HEK293 (cell line): ENCODE data around the gene NHS.

Experiments used
- CTCF ChIA-PET: fragments of 350-600 bp; formaldehyde crosslinking; extraction: SDS; loops from one replicate; lab custom pipeline; 2021; ENCODE audit warnings: antibody characterized with exemption; lab: Yijun Ruan, JAX
- POLR2A ChIA-PET: fragments of 300-600 bp; formaldehyde crosslinking; extraction: SDS; loops from one replicate; lab custom pipeline; 2020; ENCODE audit warnings: antibody characterized with exemption, inconsistent platforms; lab: Yijun Ruan, JAX
- H3K27ac ChIP-seq: fragments of 200-500 bp; sonication (Bioruptor generic); 2 replicates; pipeline ENCODE4 v1.5.1; 2014; ENCODE audit warnings: low read depth, low read length, control low read depth, inconsistent platforms; ENCODE audit errors: extremely low read depth
- H3K36me3 ChIP-seq, 2 experiments: fragments of 200-500 bp in 1 of 2; sonication (Bioruptor generic) in 1 of 2; 1 replicate in 1 of 2; 2 replicates in 1 of 2; pipeline ENCODE4 v1.5.1; 2014 to 2017; ENCODE audit warnings: inconsistent platforms in 2 of 2, low read length in 2 of 2; ENCODE audit not compliant: control insufficient read depth in 2 of 2, insufficient read depth in 1 of 2
- H3K4me1 ChIP-seq: fragments of 200-500 bp; sonication (Bioruptor generic); 2 replicates; pipeline ENCODE4 v1.5.1; 2014; ENCODE audit warnings: mild to moderate bottlenecking, low read length, inconsistent platforms; ENCODE audit not compliant: control insufficient read depth, insufficient read depth
- H3K4me3 ChIP-seq: 2 replicates; pipeline ENCODE4 v1.5.1; 2011; ENCODE audit warnings: low read depth, mild to moderate bottlenecking, control low read depth, low read length, moderate library complexity
- H3K9me3 ChIP-seq: fragments of 200-500 bp; sonication (Bioruptor generic); 2 replicates; pipeline ENCODE4 v1.5.1; 2014; ENCODE audit warnings: low read depth, low read length, inconsistent platforms; ENCODE audit not compliant: control insufficient read depth, insufficient read depth
- BCL11A ChIP-seq: fragments of 450-650 bp; formaldehyde crosslinking; IDR thresholded peaks from 2 replicates; pipeline ENCODE4 v1.5.1; 2016; ENCODE audit warnings: low read depth, missing biosample characterization, missing genetic modification characterization
- HIC1 ChIP-seq: fragments of 450-650 bp; formaldehyde crosslinking; IDR thresholded peaks from 2 replicates; pipeline ENCODE4 v1.5.1; 2016; ENCODE audit warnings: missing biosample characterization, missing genetic modification characterization
- IKZF3 ChIP-seq: fragments of 450-650 bp; IDR thresholded peaks from 2 replicates; pipeline ENCODE4 v1.5.0; 2018; ENCODE audit warnings: missing biosample characterization, mild to moderate bottlenecking, missing genetic modification characterization, moderate library complexity
- INSM2 ChIP-seq: fragments of 450-650 bp; formaldehyde crosslinking; IDR thresholded peaks from 2 replicates; pipeline ENCODE4 v1.5.1; 2016; ENCODE audit warnings: missing biosample characterization, missing genetic modification characterization
- KLF10 ChIP-seq: fragments of 450-650 bp; IDR thresholded peaks from 2 replicates; pipeline ENCODE4 v1.5.1; 2018; ENCODE audit warnings: missing biosample characterization, mild to moderate bottlenecking, missing genetic modification characterization
- MEIS1 ChIP-seq: sonication (generic); formaldehyde crosslinking; IDR thresholded peaks from 2 replicates; pipeline ENCODE4 v1.8.1; 2022; ENCODE audit warnings: missing genetic modification reagents, mild to moderate bottlenecking, borderline replicate concordance
- SALL2 ChIP-seq: fragments of 450-650 bp; formaldehyde crosslinking; IDR thresholded peaks from 2 replicates; pipeline ENCODE4 v1.5.0; 2017; ENCODE audit warnings: missing biosample characterization, mild to moderate bottlenecking, missing genetic modification characterization, borderline replicate concordance
- SCRT1 ChIP-seq: fragments of 450-650 bp; formaldehyde crosslinking; IDR thresholded peaks from 2 replicates; pipeline ENCODE4 v1.5.1; 2016; ENCODE audit warnings: missing biosample characterization, missing genetic modification characterization, borderline replicate concordance
- SETDB1 ChIP-seq: IDR thresholded peaks from one replicate; pipeline ENCODE4 v1.6.1; 2017; ENCODE audit warnings: mild to moderate bottlenecking, low read length, moderate library complexity, mixed read lengths; ENCODE audit not compliant: insufficient read length
- TRIM28 ChIP-seq: IDR thresholded peaks from 2 replicates; pipeline ENCODE4 v1.6.1; 2011; ENCODE audit warnings: low read length, control low read depth, borderline replicate concordance
- ZBTB20 ChIP-seq: fragments of 450-650 bp; formaldehyde crosslinking; IDR thresholded peaks from 2 replicates; pipeline ENCODE4 v1.5.1; 2016; ENCODE audit warnings: missing biosample characterization, missing genetic modification characterization
- ZNF133 ChIP-seq: fragments of 450-650 bp; formaldehyde crosslinking; IDR thresholded peaks from 2 replicates; pipeline ENCODE4 v1.5.1; 2016; ENCODE audit warnings: missing biosample characterization, missing genetic modification characterization
- ZNF155 ChIP-seq: fragments of 450-650 bp; formaldehyde crosslinking; IDR thresholded peaks from 2 replicates; pipeline ENCODE4 v1.5.1; 2016; ENCODE audit warnings: missing biosample characterization, missing genetic modification characterization
- ZNF174 ChIP-seq: fragments of 450-650 bp; formaldehyde crosslinking; IDR thresholded peaks from 2 replicates; pipeline ENCODE4 v1.5.0; 2017; ENCODE audit warnings: missing biosample characterization, mild to moderate bottlenecking, missing genetic modification characterization
- ZNF18 ChIP-seq: fragments of 450-650 bp; formaldehyde crosslinking; IDR thresholded peaks from 2 replicates; pipeline ENCODE4 v1.5.1; 2016; ENCODE audit warnings: missing biosample characterization, missing genetic modification characterization
- ZNF19 ChIP-seq: fragments of 450-650 bp; formaldehyde crosslinking; IDR thresholded peaks from 2 replicates; pipeline ENCODE4; 2016; ENCODE audit warnings: missing biosample characterization, missing genetic modification characterization, low read depth
- ZNF2 ChIP-seq: fragments of 450-650 bp; formaldehyde crosslinking; IDR thresholded peaks from 2 replicates; pipeline ENCODE4 v1.5.1; 2016; ENCODE audit warnings: missing biosample characterization, missing genetic modification characterization
- ZNF248 ChIP-seq: fragments of 450-650 bp; formaldehyde crosslinking; IDR thresholded peaks from 2 replicates; pipeline ENCODE4 v1.5.1; 2017; ENCODE audit warnings: missing biosample characterization, missing genetic modification characterization
- ZNF37A ChIP-seq: fragments of 450-650 bp; IDR thresholded peaks from 2 replicates; pipeline ENCODE4 v1.5.1; 2018; ENCODE audit warnings: missing biosample characterization, missing genetic modification characterization
- ZNF398 ChIP-seq: fragments of 450-650 bp; formaldehyde crosslinking; IDR thresholded peaks from 2 replicates; pipeline ENCODE4 v1.5.1; 2017; ENCODE audit warnings: missing biosample characterization, missing genetic modification characterization
- ZNF426 ChIP-seq: fragments of 450-650 bp; formaldehyde crosslinking; IDR thresholded peaks from 2 replicates; pipeline ENCODE4 v1.5.1; 2017; ENCODE audit warnings: missing biosample characterization, missing genetic modification characterization, mild to moderate bottlenecking, inconsistent platforms, moderate library complexity
- ZNF544 ChIP-seq: fragments of 450-650 bp; formaldehyde crosslinking; IDR thresholded peaks from 2 replicates; pipeline ENCODE4 v1.5.0; 2017; ENCODE audit warnings: missing biosample characterization, missing genetic modification characterization
- ZNF560 ChIP-seq: fragments of 450-650 bp; formaldehyde crosslinking; IDR thresholded peaks from 2 replicates; pipeline ENCODE4 v1.5.1; 2017; ENCODE audit warnings: missing biosample characterization, missing genetic modification characterization, borderline replicate concordance
- ZNF561 ChIP-seq: fragments of 450-650 bp; IDR thresholded peaks from 2 replicates; pipeline ENCODE4 v1.5.1; 2018; ENCODE audit warnings: missing biosample characterization, missing genetic modification characterization, borderline replicate concordance
- ZNF571 ChIP-seq: fragments of 450-650 bp; formaldehyde crosslinking; IDR thresholded peaks from 2 replicates; pipeline ENCODE4 v1.5.0; 2017; ENCODE audit warnings: missing biosample characterization, missing genetic modification characterization
- ZNF623 ChIP-seq: fragments of 450-650 bp; formaldehyde crosslinking; IDR thresholded peaks from 2 replicates; pipeline ENCODE4 v1.5.1; 2016; ENCODE audit warnings: missing biosample characterization, missing genetic modification characterization
- ZNF626 ChIP-seq: fragments of 450-650 bp; sonication (Bioruptor Pico); formaldehyde crosslinking; IDR thresholded peaks from 2 replicates; pipeline ENCODE4 v1.5.1; 2018; ENCODE audit warnings: missing biosample characterization, missing genetic modification characterization, inconsistent platforms
- ZNF629 ChIP-seq: fragments of 450-650 bp; formaldehyde crosslinking; IDR thresholded peaks from 2 replicates; pipeline ENCODE4 v1.5.1; 2017; ENCODE audit warnings: missing biosample characterization, missing genetic modification characterization
- ZNF777 ChIP-seq: fragments of 450-650 bp; formaldehyde crosslinking; IDR thresholded peaks from 2 replicates; pipeline ENCODE4 v1.5.1; 2017; ENCODE audit warnings: missing biosample characterization, missing genetic modification characterization, borderline replicate concordance
- ZNF792 ChIP-seq: fragments of 450-650 bp; formaldehyde crosslinking; IDR thresholded peaks from 2 replicates; pipeline ENCODE4 v1.5.1; 2016; ENCODE audit warnings: missing biosample characterization, missing genetic modification characterization

NHS gene

GRCh38 chrX:17635231-17635630 is 260.2 kb downstream of the NHS start (continued):
- TF ChIP-seq ZNF133 (tag by site-specific recombination) (no peak), ZNF623 (tag by site-specific recombination) (no peak), HIC1 (tag by site-specific recombination) (no peak), ZNF629 (tag by site-specific recombination) (no peak), ZBTB20 (tag by site-specific recombination) (no peak), ZNF560 (no peak)

GRCh38 chrX:17637235-17637634 is 262.2 kb downstream of the NHS start:
- H3K4me1 ChIP-seq: peaks cover 10% of the 10 kb centered on the region
- H3K9me3 ChIP-seq: no peaks in the 10 kb centered on the region
- H3K27ac ChIP-seq: no peak overlapping the region
- H3K4me3 ChIP-seq: no peak overlapping the region
- ChIA-PET CTCF (interaction anchor here (0.7 kb wide), 2 partner anchors 514 to 890 kb away, joined by 3 to 4 read pairs; no protein-coding TSS in a partner anchor), POLR2A (no interaction called here)
- no peaks in the 10 kb centered on the region for H3K36me3 ChIP-seq
- no peak for TF ChIP-seq ZNF426
- no peak for TF ChIP-seq BCL11A (tag by site-specific recombination)
- no peak for TF ChIP-seq ZNF174 (tag by site-specific recombination)
- no peak for TF ChIP-seq KLF10
- no peak for TF ChIP-seq ZNF19
- TF ChIP-seq MEIS1 (CRISPR knock-in tag): no peak
- no peak for TF ChIP-seq ZNF398 (tag by site-specific recombination)
- no peak for TF ChIP-seq IKZF3 (tag by site-specific recombination)
- no peak for TF ChIP-seq ZNF544 (tag by site-specific recombination)
- TF ChIP-seq, all 188 proteins: peak for 0

- Histone ChIP-seq H3K9me3 (no peaks in the 10 kb centered on the region), H3K27ac (no peak overlapping the region), H3K36me3 (no peaks in the 10 kb centered on the region), H3K4me1 (peaks cover 13% of the 10 kb centered on the region), H3K4me3 (no peak overlapping the region)
- POLR2A ChIA-PET: no interaction called here
- CTCF ChIA-PET: interaction anchor here (0.8 kb wide), 1 partner anchor 11 kb away, joined by 3 read pairs; no protein-coding TSS in a partner anchor
- TF ChIP-seq ZNF248 (tag by site-specific recombination): no peak
- no peak for TF ChIP-seq ZNF792 (tag by site-specific recombination)
- no peak for TF ChIP-seq INSM2
- TF ChIP-seq ZNF155 (tag by site-specific recombination): no peak
- TF ChIP-seq SALL2: no peak
- no peak for TF ChIP-seq ZNF561 (tag by site-specific recombination)
- no peak for TF ChIP-seq TRIM28
- TF ChIP-seq SETDB1: no peak
- TF ChIP-seq ZNF37A (tag by site-specific recombination): no peak
- no peak for TF ChIP-seq ZNF571 (tag by site-specific recombination)
- TF ChIP-seq ZNF2 (tag by site-specific recombination): no peak
- TF ChIP-seq SCRT1 (tag by site-specific recombination): no peak
- no peak for TF ChIP-seq ZNF426
- no peak for TF ChIP-seq ZNF18 (tag by site-specific recombination)
- no peak for TF ChIP-seq ZNF626
- TF ChIP-seq ZNF777 (tag by site-specific recombination): no peak
Measured at GRCh38 chrX:17638731-17639130, 263.7 kb downstream of the NHS start.
